ENCODE measurements around the gene SENP1. TPM values are rescaled to one million over a fixed set of nuclear protein-coding genes. Genes with fewer than 3 reads are reported as not detected.

The SENP1 gene
- total RNA-seq, 1 experiment from 2014 or later = 28.8 TPM

DNA sequence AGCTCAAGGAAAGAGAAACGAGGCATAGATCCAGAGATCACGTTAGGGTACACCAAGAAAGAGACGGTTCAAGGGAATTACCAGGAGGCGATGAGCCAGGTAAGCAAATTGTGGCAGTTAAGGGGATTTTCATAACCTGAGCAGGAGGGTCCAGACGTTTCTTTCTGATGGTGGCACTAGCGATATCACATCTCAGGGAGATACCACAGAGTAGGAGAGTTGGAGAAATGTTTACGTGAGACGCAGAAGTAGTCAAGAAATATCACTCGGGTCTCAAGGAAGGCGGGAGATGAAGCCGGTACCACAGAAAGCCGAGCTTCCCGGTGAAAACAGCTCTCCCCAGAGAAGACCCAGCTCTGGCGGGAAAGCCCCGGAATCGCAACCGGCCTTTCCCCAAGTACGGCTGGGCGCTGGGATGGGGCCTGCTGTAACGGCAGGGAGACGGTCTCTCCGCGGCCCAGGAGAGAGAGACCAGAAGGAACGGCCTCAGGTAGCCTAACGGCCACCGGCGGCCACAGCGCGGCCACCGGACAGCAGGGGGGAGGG lies 485 bp downstream of the SENP1 start:
- H4K8ac ChIP-seq (replicated peaks; ENCODE audit: insufficient read length, low read depth, low read length) = no peak overlapping the region
- H4K91ac ChIP-seq (ENCODE audit: insufficient read length, low read depth, low read length) = no peak overlapping the region
- H4K5ac ChIP-seq (ENCODE audit: insufficient read length, low read depth, low read length) = no peak overlapping the region
- no peaks in the 10 kb centered on the region for H4K20me1 ChIP-seq (ENCODE audit: control insufficient read depth, insufficient read depth, insufficient read length)
- no CpG with 5 or more reads among the region's 30 CpGs for WGBS (ENCODE audit: extremely low coverage, insufficient read length, low lambda C conversion rate)
- H3K4ac ChIP-seq (ENCODE audit: low read depth, low read length) = no peak overlapping the region
- peaks cover 3% of the 10 kb centered on the region; the same call in 1 of the 2 replicates for H3K79me2 ChIP-seq (ENCODE audit: insufficient read depth, low read length)
- no peaks in the 10 kb centered on the region for H3K27me3 ChIP-seq (ENCODE audit: insufficient read depth, low read length)
- peak overlapping the region; percentile 99 for H3K27ac ChIP-seq (ENCODE audit: insufficient read length, low read depth, low read length)
- peak overlapping the region; percentile 100; the same call in 1 of the 2 replicates for H3K14ac ChIP-seq (ENCODE audit: insufficient read depth, low read length)
- H3K23ac ChIP-seq (ENCODE audit: insufficient read length, low read depth, low read length) = no peak overlapping the region
- H2BK120ac ChIP-seq (ENCODE audit: low read depth, low read length, poor library complexity, severe bottlenecking) = no peak overlapping the region
- H3K36me3 Mint-ChIP-seq (ENCODE audit: insufficient read depth in 1 of 3, low read depth in 3 of 3) = no peaks in the 10 kb centered on the region
- peak overlapping the region; percentile 77 for H3K18ac ChIP-seq (ENCODE audit: insufficient read length, low read depth, low read length)
- H2BK5ac ChIP-seq (ENCODE audit: insufficient read length, low read length) = no peak overlapping the region
- no peak overlapping the region for H2AK5ac ChIP-seq (ENCODE audit: insufficient read length, low read length)
- H3T11ph ChIP-seq (ENCODE audit: low read length) = no peak overlapping the region
- H3K9me3 ChIP-seq (ENCODE audit: control insufficient read depth, low read depth, low read length) = no peaks in the 10 kb centered on the region
- no peak overlapping the region for H2AFZ ChIP-seq (ENCODE audit: low read length)
- no peak for DNase-seq
- H3K56ac ChIP-seq (ENCODE audit: insufficient read length, low read depth, low read length) = no peak overlapping the region
- H3K9me3 Mint-ChIP-seq = no peaks in the 10 kb centered on the region
- peak overlapping the region; percentile 90 to 97 (median 92) for H3K27ac Mint-ChIP-seq
- H3K9ac ChIP-seq (ENCODE audit: extremely low read depth, insufficient read length, low read length) = peak overlapping the region; percentile 98
- no peaks in the 10 kb centered on the region for H3K79me1 ChIP-seq (ENCODE audit: insufficient read depth, low read depth, low read length, poor library complexity, severe bottlenecking)
- peak overlapping the region; percentile 96 for H3K4me2 ChIP-seq (ENCODE audit: insufficient read depth, insufficient read length, low read length)
- no peak overlapping the region for H2BK12ac ChIP-seq (ENCODE audit: insufficient read length, low read depth, low read length)
- H3K4me1 ChIP-seq (ENCODE audit: insufficient read depth, low read length) = peaks cover 7% of the 10 kb centered on the region
- peak overlapping the region; percentile 84 to 94 for H3K4me3 Mint-ChIP-seq
- H2BK20ac ChIP-seq (ENCODE audit: low read depth, low read length, poor library complexity, severe bottlenecking) = no peak overlapping the region
- peaks cover 6% of the 10 kb centered on the region for H3K23me2 ChIP-seq (ENCODE audit: insufficient read length, low read depth, low read length, poor library complexity, severe bottlenecking)
- peaks cover 16 to 18% of the 10 kb centered on the region in 2 experiments for H3K4me1 Mint-ChIP-seq
- TF ChIP-seq, protein P1, sequence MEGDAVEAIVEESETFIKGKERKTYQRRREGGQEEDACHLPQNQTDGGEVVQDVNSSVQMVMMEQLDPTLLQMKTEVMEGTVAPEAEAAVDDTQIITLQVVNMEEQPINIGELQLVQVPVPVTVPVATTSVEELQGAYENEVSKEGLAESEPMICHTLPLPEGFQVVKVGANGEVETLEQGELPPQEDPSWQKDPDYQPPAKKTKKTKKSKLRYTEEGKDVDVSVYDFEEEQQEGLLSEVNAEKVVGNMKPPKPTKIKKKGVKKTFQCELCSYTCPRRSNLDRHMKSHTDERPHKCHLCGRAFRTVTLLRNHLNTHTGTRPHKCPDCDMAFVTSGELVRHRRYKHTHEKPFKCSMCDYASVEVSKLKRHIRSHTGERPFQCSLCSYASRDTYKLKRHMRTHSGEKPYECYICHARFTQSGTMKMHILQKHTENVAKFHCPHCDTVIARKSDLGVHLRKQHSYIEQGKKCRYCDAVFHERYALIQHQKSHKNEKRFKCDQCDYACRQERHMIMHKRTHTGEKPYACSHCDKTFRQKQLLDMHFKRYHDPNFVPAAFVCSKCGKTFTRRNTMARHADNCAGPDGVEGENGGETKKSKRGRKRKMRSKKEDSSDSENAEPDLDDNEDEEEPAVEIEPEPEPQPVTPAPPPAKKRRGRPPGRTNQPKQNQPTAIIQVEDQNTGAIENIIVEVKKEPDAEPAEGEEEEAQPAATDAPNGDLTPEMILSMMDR (conservative IDR thresholded peaks at IDR 0.05) = no peak
- H2BK15ac ChIP-seq (ENCODE audit: low read depth, low read length) = no peak overlapping the region
- peaks cover 13% of the 10 kb centered on the region for H3K27me3 Mint-ChIP-seq (ENCODE audit: low read depth)
